GM12878 (cell line): ENCODE measurements around the gene FOXI2. TPM values are rescaled to one million over a fixed set of nuclear protein-coding genes. Genes with fewer than 3 reads are reported as not detected.

Source experiments
- ATAC-seq: fragments of 200-7000 bp; cut with Tn5 transposase; 3 replicates; pipeline ENCODE4 v1.9.1; 2020; ENCODE audit warnings: mild to moderate bottlenecking, moderate library complexity
- BruUV-seq: library from RNA; stranded (reverse); fragments of 400-500 nt; replicated peaks from 2 replicates; lab custom pipeline; 2021; lab: Mats Ljungman, UMichigan
- CTCF ChIA-PET: fragments of 300-600 bp; sonication (Branson Sonifier 250); formaldehyde crosslinking; extraction: SDS; loops from one replicate; lab custom pipeline; 2021; ENCODE audit warnings: inconsistent platforms; lab: Yijun Ruan, JAX
- POLR2A ChIA-PET: fragments of 350-600 bp; formaldehyde crosslinking; extraction: SDS; loops from one replicate; lab custom pipeline; 2021; ENCODE audit warnings: inconsistent platforms; lab: Charles Lee
- RAD21 ChIA-PET: fragments of 300-600 bp; sonication (Branson Sonifier 250); formaldehyde crosslinking; loops from one replicate; lab custom pipeline; 2023; ENCODE audit warnings: antibody characterized with exemption; ENCODE audit not compliant: unreplicated experiment; lab: Charles Lee
- SMC1A ChIA-PET: fragments of 300-600 bp; sonication (Branson Sonifier 250); formaldehyde crosslinking; loops from one replicate; lab custom pipeline; 2023; ENCODE audit not compliant: unreplicated experiment, uncharacterized antibody; lab: Charles Lee
- DNase-seq: peaks from one replicate; pipeline ENCODE4 v3.0.0-alpha.2; 2011; ENCODE audit warnings: low read depth, low spot score
- FAIRE-seq: peaks from 3 replicates; lab custom pipeline; 2011; peaks lifted over from hg19 to GRCh38; lab: Jason Lieb, UNC
- H2AFZ ChIP-seq: 2 replicates; pipeline ENCODE4 v1.6.0; 2011; ENCODE audit warnings: low read depth, low read length, control low read depth; ENCODE audit not compliant: control insufficient read depth
- H3K27ac ChIP-seq: 2 replicates; pipeline ENCODE4 v1.5.1; 2011; ENCODE audit warnings: control low read depth; ENCODE audit not compliant: control insufficient read depth, insufficient read depth
- H3K27me3 ChIP-seq, 2 experiments: replicated peaks in 1 of 2; 2 replicates each; pipeline versions ENCODE4 v1.6.0 to v1.6.1; 2011; ENCODE audit warnings: low read length in 1 of 2; ENCODE audit not compliant: control insufficient read depth in 2 of 2, insufficient read depth in 2 of 2
- H3K36me3 ChIP-seq, 2 experiments: 2 replicates each; pipeline ENCODE4 v1.5.1; 2011; ENCODE audit warnings: low read length in 1 of 2; ENCODE audit not compliant: control insufficient read depth in 2 of 2, insufficient read depth in 2 of 2
- H3K4me1 ChIP-seq: 2 replicates; pipeline ENCODE4 v1.6.1; 2011; ENCODE audit warnings: mild to moderate bottlenecking, low read length, moderate library complexity, mixed read lengths; ENCODE audit not compliant: control insufficient read depth, insufficient read depth
- H3K4me2 ChIP-seq: 2 replicates; pipeline ENCODE4 v1.6.0; 2011; ENCODE audit warnings: control low read depth; ENCODE audit not compliant: control insufficient read depth, insufficient read depth
- H3K4me3 ChIP-seq: fragments of 200-600 bp; sonication (generic); 2 replicates; pipeline ENCODE4 v1.5.1; 2016
- H3K79me2 ChIP-seq: 2 replicates; pipeline ENCODE4 v1.6.0; 2011; ENCODE audit warnings: low read length; ENCODE audit not compliant: control insufficient read depth, insufficient read depth
- H3K9ac ChIP-seq: 2 replicates; pipeline ENCODE4 v1.8.0; 2011; ENCODE audit warnings: low read length, control low read depth, mixed read lengths; ENCODE audit not compliant: control insufficient read depth, insufficient read depth
- H3K9me3 ChIP-seq: replicated peaks from 3 replicates; pipeline ENCODE4 v1.5.1; 2011; ENCODE audit warnings: mild to moderate bottlenecking, low read length; ENCODE audit not compliant: control insufficient read depth, insufficient read depth
- H4K20me1 ChIP-seq: 2 replicates; pipeline ENCODE4 v1.6.0; 2011; ENCODE audit not compliant: control insufficient read depth, insufficient read depth
- CHD4 ChIP-seq: fragments of 200-600 bp; sonication (generic); IDR thresholded peaks from 2 replicates; pipeline ENCODE4 v1.6.1; 2016; ENCODE audit warnings: mild to moderate bottlenecking
- DPF2 ChIP-seq: fragments of 450-650 bp; IDR thresholded peaks from 2 replicates; pipeline ENCODE4 v1.6.1; 2017; ENCODE audit warnings: mild to moderate bottlenecking
- FOXM1 ChIP-seq: IDR thresholded peaks from 2 replicates; pipeline ENCODE4 v1.6.1; 2012; ENCODE audit warnings: low read depth, mild to moderate bottlenecking, inconsistent platforms, low read length, moderate library complexity
- HCFC1 ChIP-seq: fragments of 150-350 bp; IDR thresholded peaks from 2 replicates; pipeline ENCODE4 v1.6.1; 2014; ENCODE audit warnings: low read length
- IKZF1 ChIP-seq: fragments of 450-650 bp; conservative IDR thresholded peaks from 2 replicates; pipeline ENCODE4 v1.6.1; 2017; ENCODE audit warnings: antibody characterized with exemption, mild to moderate bottlenecking
- MEF2B ChIP-seq: fragments of 450-650 bp; IDR thresholded peaks from 2 replicates; pipeline ENCODE4 v1.6.1; 2018; ENCODE audit warnings: mild to moderate bottlenecking, moderate library complexity; ENCODE audit not compliant: partially characterized antibody, poor library complexity, severe bottlenecking
- NR2C2 ChIP-seq: IDR thresholded peaks from 2 replicates; pipeline ENCODE4 v1.6.1; 2011; ENCODE audit warnings: borderline replicate concordance, low read depth; ENCODE audit not compliant: control insufficient read depth, insufficient read length
- RAD51 ChIP-seq: fragments of 450-650 bp; IDR thresholded peaks from 2 replicates; pipeline ENCODE4 v1.6.1; 2016; ENCODE audit warnings: moderate library complexity, mild to moderate bottlenecking, inconsistent platforms
- RB1 ChIP-seq: fragments of 450-650 bp; formaldehyde crosslinking; IDR thresholded peaks from 2 replicates; pipeline ENCODE4 v1.6.1; 2017; ENCODE audit warnings: mild to moderate bottlenecking, borderline replicate concordance
- ZBTB11 ChIP-seq: fragments of 450-650 bp; formaldehyde crosslinking; IDR thresholded peaks from 2 replicates; pipeline ENCODE4 v1.5.0; 2022; ENCODE audit warnings: mild to moderate bottlenecking, missing genetic modification characterization
- ZNF207 ChIP-seq: fragments of 450-650 bp; IDR thresholded peaks from 2 replicates; pipeline ENCODE4 v1.6.1; 2014; ENCODE audit warnings: antibody characterized with exemption, mild to moderate bottlenecking, borderline replicate concordance
- WGBS: methylation state at CpG from one replicate; pipeline ENCODE4 v1.1.6; 2016; ENCODE audit warnings: low lambda C conversion rate; ENCODE audit not compliant: insufficient replicate concordance, insufficient coverage; ENCODE audit errors: missing lambda C conversion rate; 5-methylcytosine and 5-hydroxymethylcytosine counted together
- in situ Hi-C: fragments of 300-500 bp; cut with MboI; formaldehyde crosslinking; loops from 9 replicates; pipeline ENCODE4 v1.14.3; 2018; ENCODE audit warnings: mixed read lengths
- intact Hi-C: fragments of 100-400 bp; cut with micrococcal nuclease; formaldehyde crosslinking; loops from one replicate; pipeline ENCODE4 v1.14.2; 2022; ENCODE audit not compliant: unreplicated experiment
- polyA plus RNA-seq, 11 experiments: library from polyadenylated mRNA; depleted of rRNA in 4 of 11; unstranded in 6 of 11; stranded (reverse) in 5 of 11; fragments of >200 nt; fragmentation: Nextera tagmentation in 4 of 11; fragmentation: Illumina TruSeq in 1 of 11; extraction: Ambion mirVana in 4 of 11; extraction: Trizol in 1 of 11; gene quantifications; 1 replicate in 1 of 11; 2 replicates in 10 of 11; pipeline versions ENCODE4 v1.2.1 to v1.2.3, GENCODE V29; 2011 to 2016; ENCODE audit warnings: inconsistent platforms in 2 of 11, missing spikeins in 2 of 11, low read depth in 1 of 11
- total RNA-seq, 4 experiments: library from RNA; depleted of rRNA in 3 of 4; stranded (reverse); fragments of >200 nt in 3 of 4; fragmentation: Illumina TruSeq in 1 of 4; extraction: Trizol in 1 of 4; gene quantifications; 2 replicates each; pipeline versions ENCODE4 v1.2.1 to v1.2.3, GENCODE V29; 2013 to 2021

The FOXI2 gene
- total and polyA plus RNA-seq, 10 of the 15 experiments (the other 5 are each of a cell fraction or from before 2014, with no cell fraction given), result not detected

GRCh38 chr10:127720142-127720541 lies 16.8 kb upstream of the FOXI2 start:
- in situ Hi-C loops, result no loop called here
- Histone ChIP-seq H3K4me2 (no peak overlapping the region), H3K9ac (no peak overlapping the region), H3K4me1 (no peaks in the 10 kb centered on the region), H3K27me3 (no peaks in the 10 kb centered on the region), H3K27ac (no peak overlapping the region), H3K9me3 (no peaks in the 10 kb centered on the region), H3K4me3 (no peak overlapping the region), H4K20me1 (no peaks in the 10 kb centered on the region), H3K79me2 (no peaks in the 10 kb centered on the region), H3K36me3 (no peaks in the 10 kb centered on the region), H2AFZ (no peak overlapping the region)
- WGBS, result 10% methylated on average over 3 of the region's 4 CpGs
- BruUV-seq, result no TSS peak
- ChIA-PET POLR2A (no interaction called here), SMC1A (no interaction called here), RAD21 (no interaction called here), CTCF (interaction anchor here (2.6 kb wide), 1 partner anchor 134 kb away, joined by 11 read pairs; no protein-coding TSS in a partner anchor)
- peak; percentile 70 for TF ChIP-seq MEF2B
- TF ChIP-seq RAD51, result no peak
- FAIRE-seq (no peak), ATAC-seq (peak; percentile 53), DNase-seq (no peak)
- intact Hi-C loops, result loop anchor here (10.0 kb wide), 1 partner anchor 435 kb away; no protein-coding TSS in a partner anchor

- RAD21 ChIA-PET, result no interaction called here
- SMC1A ChIA-PET, result no interaction called here
- Histone ChIP-seq H3K9me3 (no peaks in the 10 kb centered on the region), H3K27ac (no peak overlapping the region), H3K36me3 (no peaks in the 10 kb centered on the region), H4K20me1 (no peaks in the 10 kb centered on the region), H3K4me1 (no peaks in the 10 kb centered on the region), H2AFZ (no peak overlapping the region), H3K4me3 (no peak overlapping the region), H3K4me2 (no peak overlapping the region), H3K79me2 (no peaks in the 10 kb centered on the region), H3K9ac (no peak overlapping the region), H3K27me3 (no peaks in the 10 kb centered on the region)
- CTCF ChIA-PET, result no interaction called here
- BruUV-seq, result no TSS peak
- intact Hi-C loops (loop anchor here (10.0 kb wide), 1 partner anchor 434 kb away; no protein-coding TSS in a partner anchor), in situ Hi-C loops (no loop called here)
- ATAC-seq, result no peak
- FAIRE-seq, result no peak
- 0% methylated on average over 3 of the region's 3 CpGs for whole genome bisulfite sequencing
- TF ChIP-seq NR2C2 (no peak), IKZF1 (no peak), ZBTB11 (no peak), RB1 (no peak), CHD4 (no peak), DPF2 (no peak), ZNF207 (no peak), HCFC1 (no peak), FOXM1 (no peak)
- DNase-seq, result no peak
- POLR2A ChIA-PET, result no interaction called here
These were observed 16.1 kb upstream of the FOXI2 start for GRCh38 chr10:127720903-127721302.
